Endothelial cell of umbilical vein (primary cell): Measurements from ENCODE around the gene ZNF26. TPM values are rescaled to one million over a fixed set of nuclear protein-coding genes. Genes with fewer than 3 reads are reported as not detected.

Experiments used
- BruUV-seq: library from RNA; stranded (reverse); fragments of 400-500 nt; replicated peaks from 2 replicates; lab custom pipeline; 2021; lab: Mats Ljungman, UMichigan
- CTCF ChIA-PET: fragments of 300-600, 350-600 bp; sonication (Branson Sonifier 250); formaldehyde crosslinking; loops from one replicate; lab custom pipeline; 2021; ENCODE audit warnings: antibody characterized with exemption, inconsistent platforms; lab: Charles Lee
- POLR2A ChIA-PET: fragments of 300-600, 350-600 bp; sonication (Branson Sonifier 250); formaldehyde crosslinking; loops from one replicate; lab custom pipeline; 2021; ENCODE audit warnings: antibody characterized with exemption, inconsistent platforms; lab: Charles Lee
- DNase-seq: peaks from one replicate; pipeline ENCODE4 v3.0.0-alpha.2; 2011; ENCODE audit warnings: low read depth, low spot score
- FAIRE-seq: peaks from 2 replicates; lab custom pipeline; 2011; peaks lifted over from hg19 to GRCh38; lab: Jason Lieb, UNC
- H2AFZ ChIP-seq: 2 replicates; pipeline ENCODE4 v1.6.0; 2012; ENCODE audit warnings: low read depth, low read length, control low read depth, inconsistent platforms
- H3K27ac ChIP-seq: 2 replicates; pipeline ENCODE4 v1.5.1; 2011; ENCODE audit warnings: low read depth, mild to moderate bottlenecking, control low read depth, low read length, moderate library complexity; ENCODE audit not compliant: insufficient read depth
- H3K27me3 ChIP-seq, 2 experiments: 2 replicates each; pipeline versions ENCODE4 v1.6.0 to v1.6.1; 2011; ENCODE audit warnings: low read length in 2 of 2, mixed read lengths in 1 of 2; ENCODE audit not compliant: control insufficient read depth in 2 of 2, insufficient read depth in 2 of 2
- H3K36me3 ChIP-seq, 2 experiments: 2 replicates in 1 of 2; 3 replicates in 1 of 2; pipeline ENCODE4 v1.5.1; 2011; ENCODE audit warnings: low read length in 2 of 2, mild to moderate bottlenecking in 1 of 2, moderate library complexity in 1 of 2; ENCODE audit not compliant: control insufficient read depth in 2 of 2, insufficient read depth in 2 of 2; ENCODE audit errors: extremely low read depth in 1 of 2
- H3K4me1 ChIP-seq: 3 replicates; pipeline ENCODE4 v1.5.1; 2011; ENCODE audit warnings: mild to moderate bottlenecking, low read length; ENCODE audit not compliant: control insufficient read depth, insufficient read depth; ENCODE audit errors: extremely low read depth
- H3K4me2 ChIP-seq: 2 replicates; pipeline ENCODE4 v1.6.1; 2011; ENCODE audit warnings: low read length, control low read depth, mixed read lengths; ENCODE audit not compliant: insufficient read depth
- H3K4me3 ChIP-seq, 3 experiments: fragments of 200-600 bp in 1 of 3; sonication (generic), shearing (Covaris generic) in 1 of 3; replicated peaks in 1 of 3; 2 replicates each; pipeline ENCODE4 v1.5.1; 2011 to 2016; ENCODE audit warnings: control low read depth in 3 of 3, low read length in 3 of 3, mild to moderate bottlenecking in 2 of 3, inconsistent platforms in 1 of 3, low read depth in 1 of 3, moderate library complexity in 1 of 3; ENCODE audit not compliant: insufficient read depth in 1 of 3
- H3K79me2 ChIP-seq: 2 replicates; pipeline ENCODE4 v1.6.0; 2012; ENCODE audit warnings: low read length, inconsistent platforms; ENCODE audit not compliant: control insufficient read depth, insufficient read depth
- H3K9ac ChIP-seq: replicated peaks from 2 replicates; pipeline ENCODE3; 2011; ENCODE audit warnings: low read length, control low read depth; ENCODE audit not compliant: insufficient read depth; ENCODE audit errors: extremely low read depth
- H3K9me1 ChIP-seq: replicated peaks from 3 replicates; pipeline ENCODE4 v1.6.0; 2011; ENCODE audit warnings: mild to moderate bottlenecking, low read length; ENCODE audit not compliant: control insufficient read depth, insufficient read depth; ENCODE audit errors: extremely low read depth
- H3K9me3 ChIP-seq: replicated peaks from 2 replicates; pipeline ENCODE4 v1.5.1; 2012; ENCODE audit warnings: low read length, inconsistent platforms; ENCODE audit not compliant: control insufficient read depth, insufficient read depth
- H4K20me1 ChIP-seq: replicated peaks from 2 replicates; pipeline ENCODE3; 2011; ENCODE audit warnings: mild to moderate bottlenecking, low read length; ENCODE audit not compliant: control insufficient read depth, insufficient read depth; ENCODE audit errors: extremely low read depth
- EZH2 ChIP-seq: IDR thresholded peaks from 2 replicates; pipeline ENCODE4 v1.6.1; 2012; ENCODE audit warnings: borderline replicate concordance, low read depth, mild to moderate bottlenecking, moderate library complexity, low read length, inconsistent platforms; ENCODE audit not compliant: severe bottlenecking
- GATA2 ChIP-seq: IDR thresholded peaks from 2 replicates; pipeline ENCODE4 v1.7.0; 2011; ENCODE audit warnings: low read depth, mild to moderate bottlenecking, moderate library complexity, mixed read lengths, low read length; ENCODE audit not compliant: insufficient read length, insufficient read depth
- MAX ChIP-seq: IDR thresholded peaks from 2 replicates; pipeline ENCODE4 v1.6.1; 2011; ENCODE audit not compliant: insufficient read depth, insufficient read length
- MYC ChIP-seq: IDR thresholded peaks from one replicate; pipeline ENCODE4 v1.6.1; 2011; ENCODE audit warnings: mild to moderate bottlenecking, low read depth, low read length
- POLR2A ChIP-seq: IDR thresholded peaks from 2 replicates; pipeline ENCODE4 v1.6.1; 2012; ENCODE audit warnings: low read depth, mild to moderate bottlenecking, control low read depth, low read length
- POLR2AphosphoS5 ChIP-seq: IDR thresholded peaks from 2 replicates; pipeline ENCODE4 v1.6.1; 2012; ENCODE audit warnings: low read depth, mild to moderate bottlenecking, control low read depth, low read length, moderate library complexity; ENCODE audit not compliant: insufficient read depth
- dilution Hi-C: fragments of 300-500 bp; cut with MboI; formaldehyde crosslinking; loops from one replicate; pipeline ENCODE4 v1.15.0; 2019; ENCODE audit warnings: low sequenced_read_pairs; ENCODE audit not compliant: extremely low pct_ligation_motif_present
- intact Hi-C: fragments of 100-400 bp; cut with micrococcal nuclease; formaldehyde crosslinking; loops from one replicate; pipeline ENCODE4 v1.10.0; 2022
- polyA plus RNA-seq, 4 experiments: library from polyadenylated mRNA; depleted of rRNA in 3 of 4; stranded (reverse) in 3 of 4; unstranded in 1 of 4; fragments of >200 nt; gene quantifications; 2 replicates each; pipeline versions ENCODE4 v1.2.1 to v1.2.3, GENCODE V29; 2011 to 2012; ENCODE audit warnings: missing spikeins in 1 of 4
- total RNA-seq: library from RNA; stranded (reverse); gene quantifications from 2 replicates; pipeline ENCODE4 v1.2.3, GENCODE V29; 2021

ZNF26 gene
- total and polyA plus RNA-seq, 2 donors (not counting 3 experiments of a cell fraction or from before 2014, with no cell fraction given), result 5.9 to 11.1 TPM

DNA sequence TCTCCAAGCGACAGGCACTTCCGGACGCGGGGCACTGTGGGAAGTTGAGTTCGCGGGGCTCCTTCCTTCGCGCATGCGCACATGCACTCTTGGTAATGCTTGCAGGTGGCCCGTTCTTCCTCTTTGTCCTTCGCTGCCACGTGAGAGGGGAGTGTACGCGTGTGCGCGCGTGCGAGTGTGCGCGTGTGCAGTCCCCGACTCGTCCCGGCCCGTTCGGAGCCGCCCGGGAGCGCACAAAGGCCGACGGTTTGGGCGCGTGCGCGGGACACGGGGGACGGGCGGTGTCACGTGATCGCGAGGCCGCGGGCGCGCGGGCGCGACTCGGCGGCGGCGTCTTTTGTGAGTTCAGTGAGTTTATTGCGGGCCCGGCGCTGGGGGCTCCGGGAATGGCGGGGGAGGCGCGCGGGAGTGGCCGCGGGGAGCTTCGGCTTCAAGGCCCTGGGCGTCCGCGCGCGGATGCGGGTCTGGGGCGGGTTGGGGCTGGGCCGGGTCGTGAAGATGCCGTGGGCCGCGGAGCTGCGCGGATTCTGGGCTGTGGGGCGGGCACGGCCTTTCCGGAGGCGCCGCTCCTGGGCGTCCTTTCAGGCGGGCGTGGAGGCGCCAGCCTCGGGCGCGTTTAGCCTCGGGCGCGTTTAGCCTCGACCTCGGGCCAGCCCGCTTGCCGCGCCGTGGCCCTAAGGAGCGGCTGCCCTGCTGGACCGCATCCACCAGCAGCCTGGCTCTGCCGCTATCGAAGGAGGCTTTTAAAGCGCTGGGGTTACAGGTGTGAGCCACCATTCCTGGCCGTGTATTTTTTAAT, 51.2 kb downstream of the ZNF26 start, which contains the start of gene ZNF84:
TSS of gene ZNF84 (plus strand) at position 303 of the 799 bp plus-strand sequence. CDS start 3,959 bp downstream, outside the sequence.
- H2AFZ ChIP-seq, result peak within 1 kb of the TSS; percentile 26
- ChIA-PET CTCF (no interaction called here), POLR2A (no interaction called here)
- FAIRE-seq (peak; percentile 97), DNase-seq (peak; percentile 99)
- peak within 1 kb of the TSS; percentile 59 for H3K27ac ChIP-seq
- intact Hi-C loops, result loop anchor here (1.0 kb wide), 4 partner anchors 43 to 129 kb away; partner anchors contain the start of genes ZNF10, ZNF140, ZNF26 and ZNF891
- dilution Hi-C loops, result no loop called here
- peaks cover 3 to 9% of the 10 kb centered on the region in 2 experiments for H3K36me3 ChIP-seq
- H3K27me3 ChIP-seq, result no peaks in the 10 kb centered on the region
- peak within 1 kb of the TSS; percentile 91 for H3K9ac ChIP-seq
- H3K9me1 ChIP-seq, result no peaks in the 10 kb centered on the region
- no TSS peak for BruUV-seq
- peak within 1 kb of the TSS; percentile 42 to 90 (median 78) for H3K4me3 ChIP-seq
- H4K20me1 ChIP-seq, result no peaks in the 10 kb centered on the region
- peaks cover 24% of the 10 kb centered on the region for H3K79me2 ChIP-seq
- no peaks in the 10 kb centered on the region for H3K4me1 ChIP-seq
- TF ChIP-seq MYC (peak; percentile 84), GATA2 (no peak), POLR2AphosphoS5 (peak; percentile 86), POLR2A (peak; percentile 83), MAX (peak; percentile 96), EZH2 (no peak)
- H3K9me3 ChIP-seq, result peaks cover 5% of the 10 kb centered on the region
- peak within 1 kb of the TSS; percentile 76 for H3K4me2 ChIP-seq
